ENCODE measurements around the gene SSNA1.
A peak's percentile ranks its signal among the peaks of the same experiment; 100 is the strongest.

SSNA1 gene

GRCh38 chr9:137200311-137201204 lies 12.1 kb downstream of the SSNA1 start, which contains the start of gene TPRN (continued):
- TF ChIP-seq PATZ1 (tag by site-specific recombination; IDR thresholded peaks at IDR 0.05) = peak; percentile 97
- peak; percentile 92 for TF ChIP-seq KLF8 (tag by site-specific recombination; IDR thresholded peaks at IDR 0.05)
- no peak for TF ChIP-seq TSHZ1 (tag by site-specific recombination; IDR thresholded peaks at IDR 0.05; ENCODE audit: borderline replicate concordance)
- no peak for TF ChIP-seq CTCF (tag by site-specific recombination; IDR thresholded peaks at IDR 0.05)
- TF ChIP-seq BCL11A (tag by site-specific recombination; IDR thresholded peaks at IDR 0.05; ENCODE audit: low read depth) = peak; percentile 85
- no peak for TF ChIP-seq ZNF704 (tag by site-specific recombination; IDR thresholded peaks at IDR 0.05)
- TF ChIP-seq ZNF10 (tag by site-specific recombination; IDR thresholded peaks at IDR 0.05) = no peak
- TF ChIP-seq ZNF658 (tag by site-specific recombination; IDR thresholded peaks at IDR 0.05) = no peak
- TF ChIP-seq ZNF112 (tag by site-specific recombination; IDR thresholded peaks at IDR 0.05) = no peak
- TF ChIP-seq PRDM1 (tag by site-specific recombination; IDR thresholded peaks at IDR 0.05) = no peak
- no peak for TF ChIP-seq ATF2 (tag by site-specific recombination; IDR thresholded peaks at IDR 0.05; ENCODE audit: low read depth)
- TF ChIP-seq ZNF776 (tag by site-specific recombination; IDR thresholded peaks at IDR 0.05; ENCODE audit: borderline replicate concordance) = no peak
- TF ChIP-seq ZNF701 (tag by site-specific recombination; IDR thresholded peaks at IDR 0.05) = no peak
- TF ChIP-seq HIC1 (tag by site-specific recombination; IDR thresholded peaks at IDR 0.05) = peak; percentile 93
- no peak for TF ChIP-seq ZNF645 (tag by site-specific recombination; IDR thresholded peaks at IDR 0.05)
- TF ChIP-seq ZBTB8A (tag by site-specific recombination; IDR thresholded peaks at IDR 0.05) = peak; percentile 75
- peak; percentile 80 for TF ChIP-seq ZNF76 (tag by site-specific recombination; IDR thresholded peaks at IDR 0.05; ENCODE audit: borderline replicate concordance, low read depth)
- TF ChIP-seq ZFP69B (tag by site-specific recombination; IDR thresholded peaks at IDR 0.05) = no peak
- TF ChIP-seq ZNF777 (tag by site-specific recombination; IDR thresholded peaks at IDR 0.05; ENCODE audit: borderline replicate concordance) = no peak
- TF ChIP-seq SCRT1 (tag by site-specific recombination; IDR thresholded peaks at IDR 0.05; ENCODE audit: borderline replicate concordance) = no peak
- TF ChIP-seq ZNF280C (tag by site-specific recombination; IDR thresholded peaks at IDR 0.05) = no peak
- no peak for TF ChIP-seq ZNF843 (tag by site-specific recombination; IDR thresholded peaks at IDR 0.05)

Data from HEK293 (cell line).